ENCODE data around the gene CCL21. TPM values are rescaled to one million over a fixed set of nuclear protein-coding genes. Genes with fewer than 3 reads are reported as not detected.

CCL21 gene
- total RNA-seq, 3 donors from 2014 or later: 18.7 to 48.9 (median 45.9) TPM

DNA sequence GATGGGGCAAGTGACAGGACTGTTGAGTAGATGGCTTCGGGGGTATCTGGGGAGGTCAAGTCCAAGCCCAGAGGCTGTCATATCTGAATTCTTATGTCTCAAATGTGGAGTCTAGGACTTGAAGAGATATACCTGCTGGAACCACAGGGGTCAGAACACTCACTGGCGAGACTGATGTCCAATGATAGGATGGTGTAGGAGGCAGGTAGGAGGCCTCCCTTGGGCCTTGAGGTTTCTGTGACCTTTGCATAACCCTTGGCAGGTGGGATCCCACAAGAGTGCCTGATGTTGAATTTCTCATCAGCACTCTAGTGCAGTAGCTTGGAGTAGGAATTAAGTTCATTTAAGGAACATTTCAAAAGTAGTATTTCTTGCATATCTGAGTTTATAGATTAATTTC, 2.8 kb downstream of the CCL21 start:
- intact Hi-C loops (cut with DNase I, micrococcal nuclease): no loop called here
- no peaks in the 10 kb centered on the region for H3K9me3 ChIP-seq
- TF ChIP-seq, protein P1, sequence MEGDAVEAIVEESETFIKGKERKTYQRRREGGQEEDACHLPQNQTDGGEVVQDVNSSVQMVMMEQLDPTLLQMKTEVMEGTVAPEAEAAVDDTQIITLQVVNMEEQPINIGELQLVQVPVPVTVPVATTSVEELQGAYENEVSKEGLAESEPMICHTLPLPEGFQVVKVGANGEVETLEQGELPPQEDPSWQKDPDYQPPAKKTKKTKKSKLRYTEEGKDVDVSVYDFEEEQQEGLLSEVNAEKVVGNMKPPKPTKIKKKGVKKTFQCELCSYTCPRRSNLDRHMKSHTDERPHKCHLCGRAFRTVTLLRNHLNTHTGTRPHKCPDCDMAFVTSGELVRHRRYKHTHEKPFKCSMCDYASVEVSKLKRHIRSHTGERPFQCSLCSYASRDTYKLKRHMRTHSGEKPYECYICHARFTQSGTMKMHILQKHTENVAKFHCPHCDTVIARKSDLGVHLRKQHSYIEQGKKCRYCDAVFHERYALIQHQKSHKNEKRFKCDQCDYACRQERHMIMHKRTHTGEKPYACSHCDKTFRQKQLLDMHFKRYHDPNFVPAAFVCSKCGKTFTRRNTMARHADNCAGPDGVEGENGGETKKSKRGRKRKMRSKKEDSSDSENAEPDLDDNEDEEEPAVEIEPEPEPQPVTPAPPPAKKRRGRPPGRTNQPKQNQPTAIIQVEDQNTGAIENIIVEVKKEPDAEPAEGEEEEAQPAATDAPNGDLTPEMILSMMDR (IDR thresholded peaks at IDR 0.05): no peak
- H3K4me1 ChIP-seq (ENCODE audit: low read depth): no peaks in the 10 kb centered on the region
- H3K4me3 ChIP-seq: no peak overlapping the region
- DNase-seq: no peak
- no peak for ATAC-seq
- H3K36me3 ChIP-seq (ENCODE audit: low read depth): no peaks in the 10 kb centered on the region

DNA sequence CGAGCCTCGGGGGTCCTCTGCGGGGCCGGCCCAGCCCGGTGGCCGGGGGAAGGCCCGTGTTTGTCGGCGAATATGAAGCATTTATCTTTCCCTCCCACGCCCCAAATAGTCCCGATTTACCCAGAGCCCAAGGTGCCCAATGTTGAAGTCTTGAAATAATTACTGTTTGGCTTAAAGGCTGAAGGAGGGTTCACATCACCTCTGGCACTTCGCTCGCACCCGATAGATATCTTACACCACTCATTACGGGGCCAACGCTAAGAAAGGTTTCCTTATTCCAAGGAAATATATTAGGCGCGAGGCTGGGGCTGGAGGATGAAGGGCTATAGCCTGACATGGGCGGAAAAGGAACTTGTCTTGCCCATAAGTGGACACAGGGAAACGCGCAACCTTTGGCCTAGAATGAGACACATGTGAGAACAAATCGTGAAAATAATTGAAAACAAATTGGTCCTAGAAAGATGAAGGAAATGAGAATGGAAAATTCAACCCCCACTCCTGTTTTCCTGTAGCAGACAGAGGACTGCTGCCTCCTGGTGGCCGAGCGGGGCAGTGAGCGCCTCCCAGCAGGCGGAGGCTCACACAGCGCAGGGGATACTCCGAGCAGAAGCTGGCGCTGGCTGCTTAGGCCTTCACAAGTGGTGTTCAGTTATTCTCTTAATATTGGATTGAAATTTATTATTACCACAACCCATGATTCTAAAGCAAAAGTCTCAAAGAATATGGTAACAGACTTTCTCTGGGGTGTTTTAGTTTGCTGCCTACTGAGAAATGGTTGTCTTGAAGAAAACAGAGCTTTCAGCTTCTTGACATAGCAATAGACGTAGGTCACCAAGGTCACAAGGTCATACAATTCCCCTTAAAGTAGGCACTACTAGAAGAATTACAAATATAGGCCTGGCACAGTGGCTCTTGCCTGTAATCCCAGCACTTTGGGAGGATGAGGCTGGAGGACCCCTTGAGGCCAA, 7.9 kb downstream of the CCL21 start:
- DNase-seq (peak; percentile 84 to 94 (median 93)), ATAC-seq (peak; percentile 95)
- no peaks in the 10 kb centered on the region for H3K36me3 ChIP-seq (ENCODE audit: low read depth)
- H3K4me3 ChIP-seq: peak overlapping the region; percentile 36
- H3K9me3 ChIP-seq: no peaks in the 10 kb centered on the region
- intact Hi-C loops (cut with DNase I, micrococcal nuclease): no loop called here
- TF ChIP-seq, protein P1 (IDR thresholded peaks at IDR 0.05): peak; percentile 96
- H3K4me1 ChIP-seq (ENCODE audit: low read depth): no peaks in the 10 kb centered on the region

GRCh38 chr9:34701023-34701768, 8.7 kb downstream of the CCL21 start:
- Histone ChIP-seq H3K4me3 (peak overlapping the region; percentile 36), H3K9me3 (no peaks in the 10 kb centered on the region), H3K36me3 (ENCODE audit: low read depth) (no peaks in the 10 kb centered on the region), H3K4me1 (ENCODE audit: low read depth) (no peaks in the 10 kb centered on the region)
- DNase-seq: peak; percentile 74 to 84 (median 76)
- TF ChIP-seq, protein P1 (IDR thresholded peaks at IDR 0.05): peak; percentile 82
- intact Hi-C loops (cut with DNase I, micrococcal nuclease): no loop called here
- peak; percentile 93 for ATAC-seq

GRCh38 chr9:34694811-34695210, 15.1 kb downstream of the CCL21 start:
- H3K36me3 ChIP-seq (ENCODE audit: low read depth): no peaks in the 10 kb centered on the region
- DNase-seq (no peak), ATAC-seq (no peak)
- TF ChIP-seq, protein P1 (IDR thresholded peaks at IDR 0.05): no peak
- H3K4me1 ChIP-seq (ENCODE audit: low read depth): no peaks in the 10 kb centered on the region
- H3K9me3 ChIP-seq: no peaks in the 10 kb centered on the region
- no peak overlapping the region for H3K4me3 ChIP-seq
- intact Hi-C loops (cut with DNase I, micrococcal nuclease): no loop called here

DNA sequence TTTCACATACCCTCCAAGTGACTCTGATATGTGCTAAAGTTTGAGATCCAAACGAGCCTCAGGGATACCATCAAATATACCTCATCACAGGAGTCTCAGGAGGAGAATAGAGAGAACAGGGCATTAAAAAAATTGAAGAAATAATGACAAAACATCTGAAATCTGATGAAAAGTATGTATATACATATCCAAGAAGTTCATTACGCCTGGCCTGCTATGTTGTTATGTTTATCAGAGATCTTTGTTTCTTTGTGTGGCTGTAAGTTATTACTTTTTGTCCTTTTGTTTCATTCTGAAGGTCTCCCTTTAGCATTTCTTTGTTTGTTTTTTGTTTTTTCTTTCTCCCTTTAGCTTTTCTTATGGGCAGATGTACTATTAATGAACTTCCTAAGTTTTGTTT, 16.4 kb downstream of the CCL21 start:
- TF ChIP-seq, protein P1 (IDR thresholded peaks at IDR 0.05): no peak
- no peaks in the 10 kb centered on the region for H3K36me3 ChIP-seq (ENCODE audit: low read depth)
- intact Hi-C loops (cut with DNase I, micrococcal nuclease): no loop called here
- no peaks in the 10 kb centered on the region for H3K9me3 ChIP-seq
- DNase-seq (no peak), ATAC-seq (no peak)
- H3K4me3 ChIP-seq: no peak overlapping the region
- H3K4me1 ChIP-seq (ENCODE audit: low read depth): no peaks in the 10 kb centered on the region
